GM12872 (cell line): ENCODE results near the gene ROBO1.

ENCODE experiments used
- CTCF ChIP-seq: IDR thresholded peaks from 3 replicates; pipeline ENCODE4 v1.5.1; 2011; ENCODE audit warnings: low read depth, mild to moderate bottlenecking, low read length, moderate library complexity; ENCODE audit not compliant: insufficient read depth

Gene ROBO1

GRCh38 chr3:79497447-79498111 lies 270.2 kb downstream of the ROBO1 start:
- TF ChIP-seq CTCF: peak; percentile 39; the same call in 2 of the 3 replicates

GRCh38 chr3:79491029-79491641 lies 276.7 kb downstream of the ROBO1 start:
- no peak for TF ChIP-seq CTCF

GRCh38 chr3:79490165-79491028 lies 277.4 kb downstream of the ROBO1 start:
- TF ChIP-seq CTCF: no peak

- TF ChIP-seq CTCF: no peak
These were observed 279.4 kb downstream of the ROBO1 start for GRCh38 chr3:79488407-79488806.

- TF ChIP-seq CTCF: no peak
These were observed 287.1 kb downstream of the ROBO1 start for GRCh38 chr3:79480746-79481145.

GRCh38 chr3:79478620-79479019 lies 289.2 kb downstream of the ROBO1 start:
- no peak for TF ChIP-seq CTCF

- TF ChIP-seq CTCF: no peak
These were observed 290.6 kb downstream of the ROBO1 start for GRCh38 chr3:79477242-79477641.
